GM12878 (cell line): ENCODE data around the gene MAST2. TPM values are rescaled to one million over a fixed set of nuclear protein-coding genes. Genes with fewer than 3 reads are reported as not detected.

Source experiments
- ATAC-seq: fragments of 200-7000 bp; cut with Tn5 transposase; 3 replicates; pipeline ENCODE4 v1.9.1; 2020; ENCODE audit warnings: mild to moderate bottlenecking, moderate library complexity
- BruUV-seq: library from RNA; stranded (reverse); fragments of 400-500 nt; replicated peaks from 2 replicates; lab custom pipeline; 2021; lab: Mats Ljungman, UMichigan
- CTCF ChIA-PET: fragments of 300-600 bp; sonication (Branson Sonifier 250); formaldehyde crosslinking; extraction: SDS; loops from one replicate; lab custom pipeline; 2021; ENCODE audit warnings: inconsistent platforms; lab: Yijun Ruan, JAX
- POLR2A ChIA-PET: fragments of 350-600 bp; formaldehyde crosslinking; extraction: SDS; loops from one replicate; lab custom pipeline; 2021; ENCODE audit warnings: inconsistent platforms; lab: Charles Lee
- RAD21 ChIA-PET: fragments of 300-600 bp; sonication (Branson Sonifier 250); formaldehyde crosslinking; loops from one replicate; lab custom pipeline; 2023; ENCODE audit warnings: antibody characterized with exemption; ENCODE audit not compliant: unreplicated experiment; lab: Charles Lee
- SMC1A ChIA-PET: fragments of 300-600 bp; sonication (Branson Sonifier 250); formaldehyde crosslinking; loops from one replicate; lab custom pipeline; 2023; ENCODE audit not compliant: unreplicated experiment, uncharacterized antibody; lab: Charles Lee
- DNase-seq: peaks from one replicate; pipeline ENCODE4 v3.0.0-alpha.2; 2011; ENCODE audit warnings: low read depth, low spot score
- FAIRE-seq: peaks from 3 replicates; lab custom pipeline; 2011; peaks lifted over from hg19 to GRCh38; lab: Jason Lieb, UNC
- H2AFZ ChIP-seq: 2 replicates; pipeline ENCODE4 v1.6.0; 2011; ENCODE audit warnings: low read depth, low read length, control low read depth; ENCODE audit not compliant: control insufficient read depth
- H3K27ac ChIP-seq: 2 replicates; pipeline ENCODE4 v1.5.1; 2011; ENCODE audit warnings: control low read depth; ENCODE audit not compliant: control insufficient read depth, insufficient read depth
- H3K27me3 ChIP-seq, 2 experiments: replicated peaks in 1 of 2; 2 replicates each; pipeline versions ENCODE4 v1.6.0 to v1.6.1; 2011; ENCODE audit warnings: low read length in 1 of 2; ENCODE audit not compliant: control insufficient read depth in 2 of 2, insufficient read depth in 2 of 2
- H3K36me3 ChIP-seq, 2 experiments: 2 replicates each; pipeline ENCODE4 v1.5.1; 2011; ENCODE audit warnings: low read length in 1 of 2; ENCODE audit not compliant: control insufficient read depth in 2 of 2, insufficient read depth in 2 of 2
- H3K4me1 ChIP-seq: 2 replicates; pipeline ENCODE4 v1.6.1; 2011; ENCODE audit warnings: mild to moderate bottlenecking, low read length, moderate library complexity, mixed read lengths; ENCODE audit not compliant: control insufficient read depth, insufficient read depth
- H3K4me2 ChIP-seq: 2 replicates; pipeline ENCODE4 v1.6.0; 2011; ENCODE audit warnings: control low read depth; ENCODE audit not compliant: control insufficient read depth, insufficient read depth
- H3K4me3 ChIP-seq: fragments of 200-600 bp; sonication (generic); 2 replicates; pipeline ENCODE4 v1.5.1; 2016
- H3K79me2 ChIP-seq: 2 replicates; pipeline ENCODE4 v1.6.0; 2011; ENCODE audit warnings: low read length; ENCODE audit not compliant: control insufficient read depth, insufficient read depth
- H3K9ac ChIP-seq: 2 replicates; pipeline ENCODE4 v1.8.0; 2011; ENCODE audit warnings: low read length, control low read depth, mixed read lengths; ENCODE audit not compliant: control insufficient read depth, insufficient read depth
- H3K9me3 ChIP-seq: replicated peaks from 3 replicates; pipeline ENCODE4 v1.5.1; 2011; ENCODE audit warnings: mild to moderate bottlenecking, low read length; ENCODE audit not compliant: control insufficient read depth, insufficient read depth
- H4K20me1 ChIP-seq: 2 replicates; pipeline ENCODE4 v1.6.0; 2011; ENCODE audit not compliant: control insufficient read depth, insufficient read depth
- ATF7 ChIP-seq: fragments of 450-650 bp; IDR thresholded peaks from 2 replicates; pipeline ENCODE4 v1.6.1; 2016; ENCODE audit warnings: low read depth, mild to moderate bottlenecking
- POLR2AphosphoS5 ChIP-seq: IDR thresholded peaks from 2 replicates; pipeline ENCODE4 v1.6.1; 2011; ENCODE audit warnings: mild to moderate bottlenecking, low read length, inconsistent platforms
- ZNF592 ChIP-seq: fragments of 450-650 bp; IDR thresholded peaks from 2 replicates; pipeline ENCODE4 v1.6.1; 2017; ENCODE audit warnings: mild to moderate bottlenecking, moderate library complexity
- WGBS: methylation state at CpG from one replicate; pipeline ENCODE4 v1.1.6; 2016; ENCODE audit warnings: low lambda C conversion rate; ENCODE audit not compliant: insufficient replicate concordance, insufficient coverage; ENCODE audit errors: missing lambda C conversion rate; 5-methylcytosine and 5-hydroxymethylcytosine counted together
- in situ Hi-C: fragments of 300-500 bp; cut with MboI; formaldehyde crosslinking; loops from 9 replicates; pipeline ENCODE4 v1.14.3; 2018; ENCODE audit warnings: mixed read lengths
- intact Hi-C: fragments of 100-400 bp; cut with micrococcal nuclease; formaldehyde crosslinking; loops from one replicate; pipeline ENCODE4 v1.14.2; 2022; ENCODE audit not compliant: unreplicated experiment
- polyA plus RNA-seq, 11 experiments: library from polyadenylated mRNA; depleted of rRNA in 4 of 11; unstranded in 6 of 11; stranded (reverse) in 5 of 11; fragments of >200 nt; fragmentation: Nextera tagmentation in 4 of 11; fragmentation: Illumina TruSeq in 1 of 11; extraction: Ambion mirVana in 4 of 11; extraction: Trizol in 1 of 11; gene quantifications; 1 replicate in 1 of 11; 2 replicates in 10 of 11; pipeline versions ENCODE4 v1.2.1 to v1.2.3, GENCODE V29; 2011 to 2016; ENCODE audit warnings: inconsistent platforms in 2 of 11, missing spikeins in 2 of 11, low read depth in 1 of 11
- total RNA-seq, 4 experiments: library from RNA; depleted of rRNA in 3 of 4; stranded (reverse); fragments of >200 nt in 3 of 4; fragmentation: Illumina TruSeq in 1 of 4; extraction: Trizol in 1 of 4; gene quantifications; 2 replicates each; pipeline versions ENCODE4 v1.2.1 to v1.2.3, GENCODE V29; 2013 to 2021

The MAST2 gene
- total and polyA plus RNA-seq, 10 of the 15 experiments (the other 5 are each of a cell fraction or from before 2014, with no cell fraction given) = 1.0 to 28.7 (median 13.8) TPM

DNA sequence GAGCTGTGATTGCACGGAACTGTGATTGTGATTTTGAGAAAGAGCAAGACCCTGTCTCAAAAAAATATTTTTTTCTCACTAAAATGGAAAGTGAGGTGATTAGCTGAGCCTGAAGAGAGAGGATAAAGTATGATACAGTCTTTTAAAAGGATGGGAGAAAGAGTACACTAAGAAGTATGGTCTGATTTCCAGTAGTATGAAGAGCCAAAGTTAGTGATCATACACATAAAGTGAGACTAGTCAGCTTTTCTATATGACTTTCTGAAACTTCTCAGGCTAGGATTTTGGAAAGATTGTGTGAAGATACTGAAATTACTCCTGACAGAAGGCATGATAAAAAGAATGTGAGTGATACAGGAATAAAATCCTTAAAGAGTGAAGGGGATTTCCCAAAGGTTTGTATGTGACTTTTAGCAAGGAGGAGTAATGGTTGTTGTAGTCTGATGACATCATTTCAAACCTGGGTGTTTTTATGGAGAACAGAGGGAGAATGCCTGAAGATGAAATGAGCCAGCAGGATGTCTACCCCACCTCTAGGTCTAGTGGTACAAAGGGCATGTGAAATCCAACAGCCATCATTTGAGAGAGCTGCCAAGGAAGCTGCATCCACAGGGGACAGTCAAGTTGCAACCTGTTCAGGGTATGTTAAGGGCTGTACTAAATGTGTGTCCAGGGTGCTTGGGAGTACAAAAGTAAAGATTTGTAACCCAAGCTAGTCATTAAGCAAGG lies 171.3 kb downstream of the MAST2 start:
- ChIA-PET SMC1A (interaction anchor here (0.6 kb wide), 1 partner anchor 249 kb away, joined by 3 read pairs; no protein-coding TSS in a partner anchor), CTCF (interaction anchor here (1.2 to 1.3 kb wide), 2 partner anchors 249 to 1245 kb away, joined by 3 to 6 read pairs; no protein-coding TSS in a partner anchor), POLR2A (no interaction called here), RAD21 (no interaction called here)
- Histone ChIP-seq H3K36me3 (peaks cover 0 to 2% of the 10 kb centered on the region in 2 experiments; a peak in 2 of 4 replicates), H4K20me1 (no peaks in the 10 kb centered on the region), H3K27ac (no peak overlapping the region), H2AFZ (no peak overlapping the region), H3K9me3 (no peaks in the 10 kb centered on the region), H3K4me3 (no peak overlapping the region), H3K9ac (no peak overlapping the region), H3K4me1 (no peaks in the 10 kb centered on the region), H3K4me2 (no peak overlapping the region), H3K79me2 (no peaks in the 10 kb centered on the region), H3K27me3 (no peaks in the 10 kb centered on the region)
- in situ Hi-C loops = no loop called here
- TF ChIP-seq ZNF592 = no peak
- TF ChIP-seq POLR2AphosphoS5 = no peak
- TF ChIP-seq ATF7 = peak; percentile 67
- 100% methylated on average over 1 of the region's 1 CpG for WGBS
- ATAC-seq (peak; percentile 29; the same call in 2 of the 3 replicates), FAIRE-seq (peak; percentile 41), DNase-seq (no peak)
- BruUV-seq = no TSS peak
- intact Hi-C loops = no loop called here
